HG02571 (cell line): Measurements from ENCODE around the gene MMD2.

Experiments
- ATAC-seq: cut with Tn5 transposase; IDR thresholded peaks from one replicate; pipeline ENCODE4 v1.9.1; 2021; ENCODE audit warnings: mild to moderate bottlenecking, moderate library complexity; ENCODE audit not compliant: unreplicated experiment

MMD2 gene

DNA sequence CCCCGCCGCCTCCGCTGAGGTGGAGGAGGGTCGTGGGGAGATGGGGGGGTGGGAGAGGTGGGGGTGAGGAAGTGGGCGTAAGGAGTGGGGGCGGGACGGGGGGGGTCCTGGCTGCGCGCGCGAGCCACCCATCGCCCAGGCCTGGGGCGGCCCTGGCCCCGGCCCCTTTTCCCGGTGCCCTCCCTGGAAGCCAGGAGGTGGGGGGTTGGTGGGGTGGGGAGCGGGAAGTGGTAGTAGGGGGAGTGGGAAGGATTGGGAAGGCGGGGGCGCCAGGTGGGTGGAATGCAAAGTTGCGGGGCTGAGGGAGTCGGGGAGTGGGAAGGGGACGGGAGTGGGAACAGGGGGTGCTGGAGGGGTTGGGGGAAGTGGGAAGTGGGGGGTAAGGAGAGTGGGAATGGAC lies 319 bp upstream of the MMD2 start:
- ATAC-seq, result no peak

DNA sequence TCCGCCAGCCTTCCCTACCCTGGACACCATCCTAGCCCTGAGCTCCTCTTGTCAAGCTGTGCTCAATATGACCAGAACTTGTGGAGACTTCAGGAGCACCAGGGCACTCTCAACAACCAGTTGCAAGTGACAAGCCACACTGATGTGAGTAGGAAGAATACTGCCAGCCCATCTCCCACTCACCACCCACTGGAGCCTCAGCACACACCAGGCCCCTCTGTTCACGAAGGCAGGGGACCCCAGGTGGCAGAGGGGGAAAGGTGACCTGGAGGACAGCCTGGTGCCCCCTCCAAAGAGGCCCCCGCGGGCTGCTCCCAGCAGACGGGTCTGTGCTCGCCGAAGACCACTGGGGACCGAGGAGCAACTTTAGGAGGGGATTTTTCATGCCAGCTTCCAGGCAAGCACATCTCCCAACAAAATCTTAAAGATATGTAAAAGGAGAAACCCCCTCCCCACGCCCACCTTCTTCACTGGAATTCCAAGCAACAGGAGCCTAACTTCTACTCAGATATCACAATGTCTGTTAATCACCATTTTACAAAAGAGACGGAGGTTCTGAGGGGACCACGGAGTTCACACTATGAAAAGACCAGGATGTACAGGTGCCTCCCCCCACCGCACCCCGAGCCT lies 1.0 kb downstream of the MMD2 start:
- ATAC-seq, result no peak

DNA sequence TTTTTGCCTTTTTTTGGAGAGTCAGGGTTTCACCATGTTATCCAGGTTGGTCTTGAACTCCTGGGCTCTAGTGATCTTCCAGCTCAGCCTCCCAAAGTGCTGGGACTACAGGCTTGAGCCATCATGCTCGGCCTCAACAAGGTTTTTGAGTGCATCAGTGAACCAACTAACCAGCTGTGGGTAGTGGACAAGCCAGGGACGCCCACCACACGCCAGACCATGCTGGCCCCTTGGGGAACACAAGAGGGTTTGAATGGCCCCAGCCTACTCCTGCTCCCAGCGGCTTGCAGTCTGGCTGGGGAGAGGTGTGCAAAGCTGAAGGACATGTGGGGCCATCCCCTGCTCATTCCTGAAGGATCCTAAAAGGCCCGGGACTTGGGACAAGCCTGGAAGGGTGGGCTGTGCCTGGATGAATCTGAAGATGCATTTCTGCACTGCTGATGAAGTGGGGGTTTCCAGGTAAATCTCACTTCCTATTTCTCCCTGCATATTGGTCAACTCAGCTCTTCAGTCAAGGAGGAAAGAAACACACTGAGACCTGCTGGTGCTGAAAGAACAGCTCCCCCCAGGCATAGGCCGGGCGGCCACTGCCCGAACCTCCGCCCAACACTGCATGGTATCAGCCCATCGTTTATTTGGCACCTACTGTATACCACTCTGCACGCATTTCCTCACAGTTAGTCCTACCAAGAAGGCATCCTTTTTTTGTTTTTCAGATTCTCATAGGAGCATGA lies 6.9 kb downstream of the MMD2 start:
- ATAC-seq, result no peak

DNA sequence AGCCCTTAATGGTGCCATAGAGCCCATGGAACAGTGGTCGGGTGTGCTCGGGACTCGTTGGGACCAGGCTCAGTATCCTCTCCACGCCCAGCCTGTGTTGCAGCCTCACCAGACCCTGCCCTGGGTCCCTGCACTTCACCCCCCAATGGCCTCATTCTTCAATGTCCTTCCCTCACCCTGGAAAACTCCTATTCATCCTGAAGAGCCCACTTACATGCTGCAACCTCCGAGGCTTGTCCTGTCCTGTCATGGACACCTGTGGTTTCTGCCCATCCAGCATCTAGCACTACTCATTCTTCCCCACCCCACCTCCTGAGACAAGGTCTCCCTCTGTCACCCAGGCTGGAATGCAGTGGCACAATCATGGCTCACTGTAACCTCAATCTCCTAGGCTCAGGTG lies 7.7 kb downstream of the MMD2 start:
- ATAC-seq, result no peak

GRCh38 chr7:4948402-4948801 lies 10.6 kb downstream of the MMD2 start:
- no peak for ATAC-seq

DNA sequence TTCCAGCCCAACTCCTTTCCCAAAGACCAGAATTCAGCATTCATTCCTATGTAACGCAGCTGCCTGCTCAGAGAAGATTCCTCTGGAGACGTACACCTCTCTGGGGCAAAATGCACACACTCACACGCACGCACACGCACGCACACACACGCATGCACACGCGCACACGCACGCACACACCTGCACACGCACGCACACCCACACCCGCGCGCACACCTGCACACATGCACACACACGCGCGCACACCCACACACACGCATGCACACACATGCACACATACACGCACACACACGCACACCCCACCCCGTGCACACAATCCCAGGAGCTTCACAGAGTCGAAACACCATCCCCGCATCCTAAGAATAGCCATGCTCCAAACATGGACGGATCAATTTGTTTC lies 13.0 kb downstream of the MMD2 start:
- no peak for ATAC-seq

- ATAC-seq, result no peak
These were observed 14.0 kb downstream of the MMD2 start for GRCh38 chr7:4944939-4945338.

DNA sequence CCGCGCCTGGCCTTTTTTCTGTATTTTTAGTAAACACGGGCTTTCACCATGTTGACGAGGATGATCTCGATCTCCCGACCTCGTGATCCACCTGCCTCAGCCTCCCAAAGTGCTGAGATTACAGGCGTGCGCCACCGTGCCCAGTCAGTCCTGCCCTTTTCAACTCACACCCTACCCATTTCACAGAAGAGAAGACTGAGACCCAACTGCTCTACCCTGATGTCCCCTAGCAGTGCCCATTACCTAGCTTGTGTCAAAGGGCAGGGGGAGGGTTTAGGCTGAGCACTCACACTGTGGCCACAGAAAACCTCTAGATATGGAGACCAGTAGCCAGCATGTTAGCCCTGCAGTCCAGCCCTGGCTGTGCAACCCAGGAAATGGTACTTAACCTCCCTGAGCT lies 15.7 kb downstream of the MMD2 start:
- no peak for ATAC-seq

DNA sequence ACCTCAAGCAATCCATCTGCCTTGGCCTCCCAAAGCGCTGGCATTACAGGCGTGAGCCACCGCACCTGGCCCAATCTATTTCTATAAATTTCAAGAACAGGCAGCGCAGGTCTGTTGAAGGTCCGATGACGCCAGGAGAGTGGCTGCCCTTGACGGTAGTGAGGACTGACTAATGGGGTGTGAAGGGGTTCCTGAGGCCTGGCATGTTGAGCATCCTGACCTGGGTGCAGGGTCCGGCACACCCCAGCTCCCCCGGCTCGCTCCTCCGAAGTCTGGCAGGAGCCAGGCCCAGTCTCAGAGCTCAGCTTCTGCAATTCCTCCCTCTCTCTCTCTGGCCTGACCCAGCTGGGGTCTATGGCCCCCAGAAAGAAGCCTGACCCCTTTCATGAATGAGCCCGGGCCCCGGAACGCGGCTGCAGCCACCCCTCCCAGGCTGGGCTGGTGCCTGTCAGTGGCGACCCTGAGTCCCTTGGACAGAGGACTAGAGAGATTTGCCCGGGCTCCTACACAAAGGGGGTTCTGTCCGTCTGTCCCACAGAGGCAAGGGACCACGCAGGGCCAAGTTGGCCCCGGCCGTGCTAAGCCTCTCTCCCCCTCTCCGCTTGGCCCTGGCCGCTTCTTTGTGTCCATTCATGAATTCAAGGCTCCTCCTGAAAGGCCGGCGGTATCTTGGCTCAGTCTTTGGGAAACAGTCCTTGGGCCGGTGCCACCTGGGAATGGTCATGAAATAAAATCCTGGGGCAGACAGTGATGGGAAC lies 18.8 kb downstream of the MMD2 start:
- no peak for ATAC-seq

- no peak for ATAC-seq
These were observed 21.6 kb downstream of the MMD2 start for GRCh38 chr7:4937411-4937810.

GRCh38 chr7:4934419-4935025 lies 24.5 kb downstream of the MMD2 start:
- no peak for ATAC-seq

- ATAC-seq, result no peak
These were observed 27.0 kb downstream of the MMD2 start for GRCh38 chr7:4931943-4932342.

DNA sequence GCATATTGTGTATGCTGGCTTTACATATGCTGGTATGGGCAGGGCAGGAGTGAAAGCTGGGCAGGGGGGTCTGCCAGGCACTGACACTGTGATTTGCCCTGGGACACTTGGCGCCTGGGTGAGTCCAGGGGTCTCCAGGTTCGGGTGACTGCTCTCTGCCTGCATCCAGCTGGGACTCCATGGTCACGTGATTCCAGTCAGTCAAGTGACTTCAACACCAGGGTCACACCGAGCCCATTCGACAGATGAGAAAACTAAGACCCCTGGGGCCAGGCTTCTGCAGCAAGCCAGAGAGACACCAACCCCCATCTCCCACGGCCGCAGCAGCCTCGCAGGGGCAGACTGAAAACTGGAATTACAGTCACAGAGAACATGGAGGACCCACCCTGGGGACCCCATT lies 30.0 kb downstream of the MMD2 start:
- no peak for ATAC-seq

GRCh38 chr7:4928445-4928844 lies 30.5 kb downstream of the MMD2 start:
- no peak for ATAC-seq

- ATAC-seq, result no peak
These were observed 38.8 kb downstream of the MMD2 start for GRCh38 chr7:4919969-4920766.

DNA sequence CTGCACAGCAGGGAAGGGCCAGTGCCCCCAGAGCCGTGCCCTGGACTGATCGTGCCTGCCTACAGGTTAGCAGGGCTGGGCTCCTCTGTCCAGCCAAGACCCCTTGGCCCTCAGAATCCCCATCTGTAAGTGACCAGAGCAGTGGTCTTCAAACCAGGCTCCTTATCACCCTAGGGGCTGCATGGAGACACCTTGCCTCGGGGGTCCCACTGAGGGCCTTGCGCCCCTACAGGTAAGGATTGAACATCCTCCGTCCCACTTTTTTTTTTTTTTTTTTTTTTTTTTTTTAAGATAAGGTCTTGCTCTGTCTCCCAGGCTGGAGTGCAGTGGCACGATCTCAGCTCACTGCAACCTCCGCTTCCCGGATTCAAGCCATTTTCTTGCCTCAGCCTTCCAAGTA lies 42.9 kb downstream of the MMD2 start:
- no peak for ATAC-seq

DNA sequence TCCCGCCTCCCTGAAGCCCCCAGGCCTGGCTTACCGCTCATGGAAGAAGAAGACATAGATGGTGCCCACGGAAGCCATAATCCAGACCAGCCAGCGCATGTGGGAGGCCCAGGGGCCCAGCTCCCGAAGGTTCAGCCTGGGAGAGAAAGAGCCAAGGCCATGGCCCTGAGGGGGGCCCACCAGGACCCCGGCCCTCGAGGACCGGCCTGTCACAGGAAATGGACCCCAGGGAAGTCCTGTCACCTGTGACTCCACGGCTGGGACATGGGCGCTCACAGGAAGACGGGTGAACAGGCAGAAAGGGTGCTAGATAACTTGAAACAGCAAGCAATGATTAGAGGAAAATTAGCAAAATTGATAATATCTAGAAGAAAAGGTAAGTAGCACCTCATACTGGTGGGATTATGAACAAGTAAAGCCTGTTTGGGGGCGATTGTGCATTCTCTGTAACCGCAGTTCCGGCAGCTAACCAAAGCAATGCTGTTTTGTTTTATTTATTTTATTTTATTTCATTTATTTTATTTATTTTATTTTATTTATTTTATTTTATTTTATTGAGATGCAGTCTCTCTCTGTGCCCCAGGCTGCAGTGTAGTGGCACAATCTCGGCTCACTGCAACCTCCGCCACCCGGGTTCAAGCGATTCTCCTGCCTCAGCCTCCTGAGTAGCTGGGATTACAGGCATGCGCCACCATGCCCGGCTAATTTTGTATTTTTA lies 47.7 kb downstream of the MMD2 start:
- no peak for ATAC-seq

DNA sequence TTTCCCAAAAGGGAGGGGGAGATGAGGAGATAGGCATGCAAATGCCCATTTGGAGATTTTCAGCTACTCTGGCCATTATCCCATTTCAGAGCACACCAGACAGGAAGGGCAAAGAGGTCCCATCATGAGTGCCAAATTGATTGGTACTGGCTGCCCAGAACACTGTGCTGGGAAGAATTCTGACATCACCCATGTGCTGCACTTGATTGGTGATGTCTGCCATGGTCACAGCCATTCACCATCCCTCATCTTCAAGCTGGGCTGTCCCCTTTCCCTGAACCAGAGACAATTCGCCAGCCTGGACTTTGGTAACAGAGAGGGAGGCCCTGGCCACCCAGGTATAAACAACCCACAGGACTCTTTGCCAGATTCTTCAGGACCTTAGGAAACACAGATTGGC lies 52.3 kb downstream of the MMD2 start:
- ATAC-seq, result no peak

DNA sequence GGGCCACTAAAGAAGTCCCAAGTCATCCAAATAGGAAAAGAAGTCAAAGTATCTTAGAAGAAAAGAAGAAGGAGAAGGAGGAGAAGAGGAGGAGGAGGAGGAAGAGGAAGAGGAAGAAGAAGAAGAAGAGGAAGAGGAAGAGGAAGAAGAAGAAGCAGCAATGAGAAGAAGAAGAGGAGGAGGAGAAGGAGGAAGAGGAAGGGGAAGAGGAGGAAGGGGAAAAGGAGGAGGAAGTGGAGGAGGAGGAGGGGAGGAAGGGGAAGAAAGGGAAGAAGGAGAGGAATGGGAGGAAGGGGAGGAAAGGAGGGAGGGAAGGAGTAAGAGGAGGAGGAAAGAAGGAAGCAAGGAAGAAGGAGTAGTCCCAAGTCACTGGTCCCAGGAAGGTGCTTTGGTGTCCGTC lies 53.8 kb downstream of the MMD2 start:
- ATAC-seq, result no peak

GRCh38 chr7:4904346-4904745 lies 54.6 kb downstream of the MMD2 start:
- no peak for ATAC-seq
